NCI-H345 (cell line): ENCODE results near the gene AP3S1.
A peak's percentile ranks its signal among the peaks of the same experiment; 100 is the strongest.
"Not testable (repeated sequence)": the region's sequence is repeated elsewhere in the genome, so short reads cannot be mapped to it uniquely, and the experiment has no call there.

Experiments
- DNase-seq: peaks from one replicate; lab custom pipeline; 2025; lab: John Stamatoyannopoulos, UW

The AP3S1 gene

DNA sequence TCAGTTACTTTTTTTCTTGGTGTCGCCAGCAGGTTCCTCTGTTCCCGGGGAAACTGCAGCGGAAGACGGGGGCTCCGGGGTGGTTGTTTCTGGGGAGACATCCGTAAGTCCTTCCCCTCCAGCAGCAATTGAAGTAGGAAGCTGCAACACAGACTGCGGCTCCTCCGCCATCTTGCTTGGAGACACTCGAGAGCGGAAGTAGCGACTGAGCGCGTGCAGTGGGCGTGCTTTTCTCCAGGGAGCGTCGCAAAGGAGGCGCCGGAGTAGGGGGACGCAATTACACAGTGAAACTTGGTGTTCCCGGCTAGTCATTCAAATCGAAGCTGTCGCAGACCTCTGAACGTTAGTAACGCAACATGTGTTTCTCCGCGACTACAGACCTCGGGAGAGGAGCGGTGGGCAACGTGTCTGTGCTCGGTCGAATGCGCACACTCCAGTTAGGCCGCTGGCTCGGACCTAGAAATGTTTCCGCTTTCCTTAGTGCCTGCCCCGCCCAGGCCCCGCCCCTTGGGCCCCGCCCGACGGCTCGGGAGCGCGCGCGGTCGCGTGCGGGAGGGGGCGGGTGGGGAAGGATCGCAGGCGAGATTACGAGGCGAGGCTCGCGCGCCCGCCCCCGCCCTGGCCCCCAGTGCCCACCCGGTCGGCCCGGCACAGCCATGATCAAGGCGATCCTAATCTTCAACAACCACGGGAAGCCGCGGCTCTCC, at the start of gene AP3S1, which contains the start of gene ATG12:
AP3S1 (plus strand) TSS at position 554 of the 707 bp plus-strand sequence; CDS start at position 657, 103 bp downstream.
ATG12 (minus strand) TSS at position 184 of the 707 bp plus-strand sequence; CDS start at position 171, 13 bp downstream.
- DNase-seq: peak; percentile 91

DNA sequence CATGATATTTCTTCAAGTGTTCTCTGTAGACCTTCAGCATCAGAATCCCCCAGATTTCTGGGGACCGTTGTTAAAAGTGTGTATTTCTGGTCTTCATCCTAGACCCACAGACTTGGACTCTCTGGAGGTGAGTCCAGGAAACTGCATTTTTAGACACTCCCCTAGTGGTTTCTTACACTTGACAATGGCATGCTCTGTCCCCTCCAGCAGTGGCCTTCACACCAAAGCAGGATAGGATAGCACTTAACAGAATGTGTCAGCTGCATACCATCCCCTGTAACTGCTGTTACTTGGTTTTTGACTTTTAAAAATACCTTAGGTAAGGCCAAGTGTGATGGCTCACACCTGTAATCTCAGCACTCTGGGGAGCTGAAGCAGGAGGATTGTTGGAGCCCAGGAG, 46.0 kb upstream of the AP3S1 start:
- DNase-seq: no peak

DNA sequence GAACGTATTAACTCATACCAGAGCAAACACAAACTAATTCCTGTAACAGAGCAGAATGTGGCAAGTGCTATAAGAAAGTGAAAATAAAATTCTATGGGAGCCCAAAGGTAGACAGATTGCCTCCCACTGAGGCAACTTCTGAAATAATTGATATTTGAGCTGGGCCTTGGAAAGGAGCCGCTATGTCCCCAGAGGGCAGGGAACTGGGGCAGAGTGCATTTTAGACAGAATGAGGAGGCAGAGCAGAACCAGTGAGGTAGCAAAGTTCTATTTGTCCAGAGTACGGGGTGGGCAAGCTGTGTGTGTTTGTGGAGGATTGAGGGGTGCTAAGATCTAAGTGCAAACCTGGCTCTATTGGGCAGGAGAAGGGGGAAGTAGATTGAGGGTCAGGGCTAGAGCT, 45.1 kb upstream of the AP3S1 start:
- no peak for DNase-seq

DNA sequence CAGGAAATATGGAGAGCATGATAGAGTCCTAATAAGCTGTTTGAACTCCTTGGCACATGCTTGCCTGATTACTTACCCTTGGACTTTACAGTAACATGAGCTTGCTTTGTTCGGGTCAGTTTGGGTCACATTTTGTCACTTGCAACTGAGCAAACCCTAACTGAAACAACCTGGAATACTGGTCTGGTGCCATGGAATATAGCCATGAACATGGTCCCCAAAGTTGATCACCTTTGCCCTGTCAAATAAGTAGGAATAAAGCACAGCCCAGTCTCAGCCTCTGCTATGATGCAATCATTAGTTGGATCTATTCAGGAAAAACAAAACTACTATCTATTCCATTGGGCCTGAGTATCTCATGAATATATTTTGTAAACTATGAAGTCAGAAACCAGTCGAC, 43.5 kb upstream of the AP3S1 start:
- DNase-seq: no peak

DNA sequence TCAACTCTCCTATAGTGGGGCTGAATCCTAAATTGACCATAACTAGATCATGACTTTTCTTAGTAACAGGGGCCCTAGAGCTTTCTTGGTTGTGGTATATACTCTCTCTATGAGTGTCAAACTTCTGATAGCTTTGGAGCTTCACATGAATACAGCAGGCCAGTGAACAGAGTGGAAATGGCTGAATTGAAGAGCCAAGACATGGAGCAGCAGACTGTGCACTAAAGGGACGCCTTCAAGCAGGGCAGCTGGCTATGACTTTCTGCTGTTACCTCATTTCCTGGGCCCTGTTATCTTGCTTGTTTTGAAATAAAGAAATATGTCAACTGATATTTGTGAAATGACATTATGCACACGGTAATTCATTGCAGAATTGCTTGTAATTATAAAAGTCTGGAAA, 41.6 kb upstream of the AP3S1 start:
- no peak for DNase-seq

DNA sequence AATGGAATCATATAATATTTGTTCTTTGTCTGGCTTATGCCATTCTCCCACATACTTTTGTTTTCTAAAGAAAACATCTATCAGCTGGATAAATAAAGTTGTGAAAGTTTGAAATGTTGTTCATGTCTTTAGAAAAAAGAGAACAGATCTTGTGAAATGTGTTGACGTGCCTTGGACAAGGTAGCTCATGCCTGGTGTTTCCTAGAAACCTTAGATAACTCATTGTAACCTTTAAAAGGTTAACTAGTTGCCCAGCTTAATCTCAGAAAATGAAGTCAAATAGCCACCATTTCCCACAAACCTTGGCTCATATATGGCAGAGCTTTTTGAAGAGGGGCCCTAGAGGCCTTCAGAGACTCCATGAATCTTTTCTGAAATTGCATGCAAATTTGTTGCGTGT, 40.6 kb upstream of the AP3S1 start:
- DNase-seq: no peak

DNA sequence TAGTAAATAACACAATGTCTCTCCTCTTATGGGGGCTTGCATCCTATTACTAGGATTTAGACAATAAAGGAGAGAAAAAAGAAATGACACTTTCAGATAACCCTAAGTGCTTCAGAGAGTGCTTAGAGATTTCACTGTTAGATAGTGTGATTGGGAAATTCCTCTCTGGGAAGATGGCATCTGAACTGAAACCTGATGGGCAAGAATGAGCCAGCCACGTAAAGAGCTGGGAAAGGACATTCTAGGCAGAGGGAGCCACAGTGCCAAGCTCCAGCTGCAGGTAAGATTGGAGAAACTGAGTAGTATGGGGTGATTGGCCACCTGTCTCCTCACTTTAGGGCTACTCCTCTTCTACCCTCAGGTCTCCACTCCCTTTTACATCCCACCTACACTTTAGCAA, 39.8 kb upstream of the AP3S1 start:
- no peak for DNase-seq

DNA sequence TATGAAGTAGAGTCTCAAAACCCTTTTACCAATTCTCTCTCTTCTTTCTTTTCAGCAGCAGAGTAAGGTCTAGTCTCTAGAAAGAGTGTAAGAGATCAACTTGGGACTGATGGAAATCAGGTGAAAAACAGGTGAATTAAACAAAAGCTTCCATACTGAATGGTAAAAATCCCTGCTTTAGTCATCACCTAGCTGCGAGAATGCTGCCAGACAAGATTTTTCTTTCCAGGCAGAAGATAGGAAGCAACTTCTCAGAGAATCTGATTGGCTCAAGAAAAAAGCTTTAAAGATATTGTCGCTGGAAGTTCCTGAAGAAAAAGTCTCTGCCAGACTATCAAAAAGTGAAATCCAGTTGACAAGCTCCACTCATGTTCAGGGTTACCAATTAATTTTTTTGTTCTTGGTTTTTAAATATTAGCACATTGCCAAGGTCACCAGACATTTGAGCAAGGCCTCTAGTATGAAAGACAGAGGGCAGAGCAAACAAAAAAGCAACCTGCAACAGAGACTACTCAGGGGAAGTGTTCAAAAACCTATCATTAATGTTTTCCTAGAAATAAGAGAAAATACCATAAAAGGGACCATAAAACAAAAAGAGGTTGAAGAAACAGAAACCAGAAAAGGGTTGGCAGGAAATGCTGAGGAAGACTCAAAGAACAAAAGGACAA, 34.6 kb upstream of the AP3S1 start:
- no peak for DNase-seq

DNA sequence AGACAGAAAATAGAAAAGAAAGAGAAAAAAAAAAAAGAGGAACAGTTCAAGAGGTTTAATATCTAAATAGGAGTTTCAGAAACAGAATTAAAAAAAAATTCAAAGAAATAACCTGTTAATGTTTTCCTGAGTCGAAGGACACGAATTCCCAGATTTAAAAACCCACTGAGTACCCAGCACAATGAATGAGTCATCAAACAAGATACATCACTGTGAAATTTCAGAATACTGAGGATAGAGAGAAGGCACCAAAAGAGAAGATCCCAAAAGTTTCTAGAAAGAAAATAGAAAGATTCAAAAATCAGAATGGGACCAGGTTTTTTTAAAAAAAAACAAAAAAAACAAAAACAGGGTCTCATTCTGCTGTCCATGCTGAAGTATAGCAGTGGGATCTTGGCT, 34.1 kb upstream of the AP3S1 start:
- DNase-seq: no peak

DNA sequence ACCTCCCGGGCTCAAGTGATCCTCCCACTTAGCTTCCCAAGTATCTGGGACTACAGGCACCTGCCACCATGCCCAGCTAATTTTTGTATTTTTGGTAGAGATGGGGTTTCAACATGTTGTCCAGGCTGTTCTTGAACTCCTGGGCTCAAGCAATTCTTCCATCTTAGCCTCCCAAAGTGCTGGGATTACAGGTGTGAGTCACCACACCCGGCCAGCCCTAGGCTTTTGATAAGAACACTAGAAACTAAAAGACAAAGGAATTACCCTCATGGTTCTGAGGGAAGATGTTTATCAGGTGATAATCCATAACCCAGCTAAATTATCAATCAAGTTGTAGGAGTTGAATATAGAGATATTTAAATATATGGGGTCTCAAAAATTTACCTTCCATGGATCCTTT, 33.7 kb upstream of the AP3S1 start:
- not testable (repeated sequence) for DNase-seq

DNA sequence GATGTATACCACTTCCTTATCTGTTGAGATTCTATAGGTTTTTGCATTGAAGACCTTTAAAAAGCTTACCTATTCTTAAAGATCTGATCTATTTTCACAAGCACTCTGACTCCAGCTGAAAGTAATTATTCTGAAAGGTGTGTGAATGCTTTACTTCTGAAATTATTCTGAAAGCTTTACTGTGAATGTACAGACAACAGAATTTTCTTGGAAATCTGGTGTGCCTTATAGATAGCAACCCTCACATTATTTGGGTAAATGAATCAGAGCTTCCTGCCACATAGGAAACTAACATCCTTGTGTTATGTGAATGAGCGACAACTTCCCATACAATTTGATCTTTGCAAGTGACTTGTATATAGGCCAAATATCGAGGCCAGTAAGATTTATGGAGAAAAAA, 31.8 kb upstream of the AP3S1 start:
- DNase-seq: no peak

DNA sequence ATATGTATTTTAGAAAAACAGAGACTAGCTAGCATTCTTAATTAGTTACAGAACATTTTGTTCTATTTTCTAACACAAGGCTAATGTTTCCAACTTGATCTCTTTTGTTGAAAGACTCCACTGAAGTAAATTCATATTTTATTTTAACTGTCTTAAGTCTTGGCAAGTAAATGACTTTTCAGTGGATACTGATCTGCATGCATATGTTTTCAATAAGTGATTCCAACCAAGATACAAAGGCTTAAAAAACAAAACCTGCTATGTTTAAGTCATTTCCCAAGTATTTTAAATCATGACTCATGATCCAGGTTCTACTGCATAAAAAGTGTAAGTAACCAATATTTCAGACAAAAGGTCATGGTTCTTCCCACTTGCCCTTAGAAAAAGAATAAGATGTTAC, 31.0 kb upstream of the AP3S1 start:
- no peak for DNase-seq

DNA sequence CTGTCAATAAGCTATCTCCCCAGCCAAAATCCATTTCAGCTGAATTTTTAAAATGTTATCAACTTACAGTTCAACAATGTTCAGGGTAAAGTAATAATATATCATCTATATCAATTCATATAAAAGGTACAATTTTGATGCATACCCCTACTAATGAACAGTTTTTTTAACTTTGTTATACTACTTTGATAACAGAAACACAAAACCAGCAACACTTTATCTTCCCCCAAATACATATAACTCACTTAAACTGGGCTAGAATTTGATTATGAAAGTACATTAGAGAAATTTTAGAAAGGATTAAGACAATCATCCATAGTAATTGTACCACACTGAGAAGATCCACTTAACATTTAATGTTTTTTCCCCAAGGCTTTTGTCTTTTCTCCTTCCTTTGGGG, 30.3 kb upstream of the AP3S1 start:
- no peak for DNase-seq

DNA sequence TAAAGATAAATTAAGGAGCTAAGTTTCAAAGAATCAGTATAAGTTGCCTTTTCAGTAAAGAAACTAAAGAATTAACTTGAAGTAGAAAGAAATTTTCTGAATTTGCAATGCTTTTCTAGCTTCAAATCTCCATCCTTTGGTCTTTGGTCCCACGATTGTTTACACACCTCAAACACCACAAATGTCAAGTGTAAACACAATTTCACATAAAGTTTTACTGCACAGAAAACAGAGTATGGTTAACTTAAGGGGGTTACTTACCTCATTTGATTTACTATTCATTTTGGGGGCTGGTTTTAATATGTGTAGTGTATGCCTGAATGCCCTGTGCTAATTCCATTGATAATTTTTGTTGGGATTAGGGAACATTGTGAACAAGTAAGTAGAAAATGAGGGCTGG, 29.4 kb upstream of the AP3S1 start:
- DNase-seq: no peak

DNA sequence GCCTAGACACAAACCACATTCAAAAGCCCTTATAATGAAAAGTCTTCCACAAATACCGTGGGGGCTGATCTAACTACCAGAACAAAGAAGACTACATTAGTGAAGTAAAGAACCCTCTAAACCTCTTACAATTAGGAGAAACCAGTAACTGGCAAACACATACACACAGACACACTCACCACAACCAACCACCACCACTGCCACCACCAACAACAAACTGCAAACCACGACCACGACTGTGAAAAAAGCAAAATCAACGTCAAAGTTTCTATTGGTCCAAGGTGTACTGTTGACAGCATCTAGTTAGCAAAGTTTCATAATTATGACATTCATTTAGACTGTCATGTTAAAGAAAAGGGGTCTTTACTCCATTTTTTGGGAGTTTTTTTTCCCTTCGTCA, 28.0 kb upstream of the AP3S1 start:
- DNase-seq: no peak

DNA sequence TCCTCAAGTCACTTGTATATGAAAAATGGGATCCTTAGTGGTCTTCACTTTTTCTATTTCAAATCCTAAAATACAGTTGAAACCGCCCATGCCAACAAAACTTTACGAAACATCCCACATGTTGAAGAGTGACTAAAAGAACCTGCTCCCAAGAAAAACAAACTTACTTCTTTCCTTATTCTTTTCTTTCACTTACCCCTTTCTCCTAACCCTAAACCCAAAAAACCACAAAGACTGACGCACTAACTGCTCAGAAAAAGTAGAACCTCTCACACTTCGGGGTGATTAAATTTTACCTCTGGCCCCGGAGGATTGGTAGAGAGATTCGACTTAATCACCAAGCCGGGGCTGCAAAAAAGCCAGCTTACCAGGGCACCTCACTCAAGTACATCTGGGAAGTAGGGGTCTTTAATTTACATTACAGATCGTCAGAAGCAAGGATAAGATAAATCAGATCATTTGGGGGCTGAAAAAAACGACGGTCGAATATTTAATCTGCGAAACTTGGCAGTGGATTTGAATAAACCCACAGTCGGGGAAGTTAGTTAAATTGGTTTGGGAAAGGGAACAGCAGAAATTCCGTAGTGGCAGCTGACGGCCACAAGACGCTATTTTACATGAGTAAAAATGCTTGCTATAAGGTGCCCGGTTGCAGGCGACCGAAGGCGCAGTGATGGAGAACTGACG, 26.6 kb upstream of the AP3S1 start:
- no peak for DNase-seq

DNA sequence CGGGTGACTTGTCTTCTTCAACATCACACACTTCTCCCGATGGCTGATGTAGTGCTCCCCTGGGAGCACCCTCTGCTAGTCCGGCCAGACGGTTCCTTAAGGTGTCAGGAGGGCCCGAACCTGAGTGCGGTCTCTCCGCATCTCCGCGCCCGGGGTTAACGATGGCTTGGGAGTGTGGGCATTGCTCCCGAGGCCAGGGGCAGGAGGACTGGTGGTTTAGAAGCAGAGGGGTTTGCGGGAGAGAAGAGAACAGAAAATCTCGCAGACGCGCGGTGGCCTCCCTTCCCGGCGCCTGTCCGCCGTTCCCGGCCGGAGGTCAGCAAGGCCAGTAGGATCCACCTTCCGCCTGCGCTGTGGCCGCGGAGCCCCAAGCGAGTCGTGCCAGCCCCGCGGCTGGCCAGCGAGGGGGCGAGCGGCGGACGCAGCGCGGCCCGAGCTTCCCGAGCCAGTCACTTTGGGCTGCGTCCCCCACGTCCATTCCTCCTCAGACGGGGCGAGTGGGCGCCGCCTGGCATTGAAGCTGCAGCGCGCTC, 26.0 kb upstream of the AP3S1 start:
- no peak for DNase-seq

DNA sequence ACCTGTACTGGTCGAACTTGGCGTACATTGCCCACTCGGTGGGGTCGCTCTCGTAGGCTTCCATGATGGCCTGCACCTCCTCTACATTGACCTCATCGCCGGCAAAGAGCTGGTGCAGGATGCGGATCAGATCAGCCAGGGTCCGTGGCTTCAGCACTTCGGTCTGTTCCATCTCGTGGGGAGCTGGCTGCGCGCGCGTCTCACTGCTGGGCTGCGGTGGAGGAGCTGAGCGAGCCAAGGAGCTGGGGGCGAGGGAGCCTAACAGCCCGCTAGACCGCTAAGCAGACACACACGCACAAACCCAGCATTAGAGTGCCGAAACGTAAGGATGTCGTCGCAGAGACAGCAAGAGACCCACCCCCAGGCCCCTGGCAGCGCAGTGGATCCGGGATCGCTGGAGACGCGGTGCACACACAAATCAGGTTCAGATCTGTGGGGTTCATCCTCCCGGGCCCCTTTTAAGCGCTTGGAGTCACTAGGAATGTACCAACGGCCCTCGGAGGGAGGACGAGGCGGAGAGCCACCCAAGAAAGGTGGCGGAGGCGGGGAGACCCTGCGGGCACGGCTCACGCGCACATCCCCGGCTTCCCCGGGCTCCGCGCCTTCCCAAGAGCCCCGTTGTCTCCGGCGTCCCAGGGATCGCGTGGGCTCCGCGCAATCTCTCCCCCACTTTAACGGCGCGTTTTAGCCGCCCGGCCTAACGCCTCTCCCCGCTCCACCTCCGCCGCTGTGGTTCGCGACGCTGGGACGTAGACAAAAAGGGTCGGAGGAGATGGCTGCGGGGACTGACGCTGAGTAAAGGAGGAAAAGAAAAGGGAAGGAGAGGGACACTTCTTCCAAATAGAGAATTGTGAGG, 25.3 kb upstream of the AP3S1 start, which contains the start of gene CDO1:
CDO1 (minus strand) TSS at position 434 of the 856 bp plus-strand sequence; CDS start at position 172, 262 bp downstream.
- peak; percentile 21 for DNase-seq

DNA sequence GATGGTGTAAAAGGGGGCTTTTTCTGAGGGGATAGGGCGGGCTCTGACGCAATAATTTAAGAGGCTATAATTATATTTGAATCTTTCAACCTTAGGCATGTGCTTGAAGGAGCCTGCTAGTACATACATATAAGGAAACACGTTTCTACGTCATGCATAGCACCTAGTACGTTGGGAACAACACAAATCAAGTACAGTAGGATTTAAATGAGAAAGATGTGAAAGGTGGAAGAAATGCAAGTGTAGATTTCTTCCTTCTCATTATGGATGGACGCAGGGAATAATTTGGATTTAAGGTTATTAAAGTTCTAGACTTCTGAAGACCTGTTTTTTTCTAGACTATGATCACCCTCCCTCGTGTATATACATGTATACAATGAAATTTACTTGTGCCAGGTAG, 24.3 kb upstream of the AP3S1 start:
- DNase-seq: no peak

DNA sequence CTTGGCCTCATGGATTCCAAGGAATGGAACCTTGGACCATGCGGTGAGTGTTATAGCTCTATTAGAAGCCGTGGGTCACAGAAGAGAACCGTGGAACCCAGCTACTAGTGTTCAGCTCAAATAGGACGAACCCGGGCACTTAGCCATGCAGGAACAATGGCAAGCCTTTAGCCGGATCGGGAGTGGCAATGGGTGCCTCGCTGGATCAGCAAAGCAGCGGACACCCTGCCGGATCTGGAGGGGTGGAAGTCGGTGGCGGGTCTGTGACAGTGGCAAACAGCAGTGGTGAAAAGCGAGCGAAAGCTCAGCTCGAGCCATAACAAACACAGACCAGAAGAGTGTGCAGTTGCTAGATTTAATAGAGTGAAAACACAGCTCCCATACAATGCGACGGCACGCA, 22.9 kb upstream of the AP3S1 start:
- DNase-seq: no peak

DNA sequence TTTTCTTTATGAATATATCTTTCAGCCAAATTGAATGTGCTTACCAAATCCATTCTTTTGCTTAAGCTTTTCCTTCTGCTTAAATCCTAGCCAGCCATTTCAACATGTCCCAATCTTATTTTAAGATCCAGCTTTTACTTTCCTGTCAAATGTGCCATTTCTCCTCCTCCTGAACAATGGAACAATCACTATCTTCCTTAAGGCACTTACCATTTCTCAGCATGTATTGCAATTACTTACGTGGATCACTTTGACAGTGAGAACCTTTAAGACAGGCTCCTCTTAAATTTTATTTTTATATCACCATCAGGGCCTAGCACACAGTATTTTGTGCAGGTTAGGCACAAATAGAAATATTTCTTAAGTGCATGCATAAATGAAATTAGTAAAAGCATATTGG, 20.9 kb upstream of the AP3S1 start:
- no peak for DNase-seq

DNA sequence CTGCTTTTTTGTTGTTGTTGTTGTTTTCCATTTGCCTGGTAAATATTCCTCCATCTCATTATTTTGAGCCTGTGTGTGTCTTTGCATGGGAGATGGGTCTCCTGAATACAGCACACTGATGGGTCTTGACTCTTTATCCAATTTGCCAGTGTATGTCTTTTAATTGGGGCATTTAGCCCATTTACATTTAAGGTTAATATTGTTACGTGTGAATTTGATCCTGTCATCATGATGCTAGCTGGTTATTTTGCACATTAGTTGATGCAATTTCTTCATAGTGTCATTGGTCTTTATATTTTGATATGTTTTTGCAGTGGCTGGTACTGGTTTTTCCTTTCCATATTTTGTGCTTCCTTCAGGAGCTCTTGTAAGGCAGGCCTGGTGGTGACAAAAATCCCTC, 16.8 kb upstream of the AP3S1 start:
- DNase-seq: not testable (repeated sequence)
